Measurements from ENCODE around the gene RUVBL2. TPM values are rescaled to one million over a fixed set of nuclear protein-coding genes. Genes with fewer than 3 reads are reported as not detected.
A peak's percentile ranks its signal among the peaks of the same experiment; 100 is the strongest.

Gene RUVBL2
- total RNA-seq, 1 experiment from 2014 or later = 263 TPM

DNA sequence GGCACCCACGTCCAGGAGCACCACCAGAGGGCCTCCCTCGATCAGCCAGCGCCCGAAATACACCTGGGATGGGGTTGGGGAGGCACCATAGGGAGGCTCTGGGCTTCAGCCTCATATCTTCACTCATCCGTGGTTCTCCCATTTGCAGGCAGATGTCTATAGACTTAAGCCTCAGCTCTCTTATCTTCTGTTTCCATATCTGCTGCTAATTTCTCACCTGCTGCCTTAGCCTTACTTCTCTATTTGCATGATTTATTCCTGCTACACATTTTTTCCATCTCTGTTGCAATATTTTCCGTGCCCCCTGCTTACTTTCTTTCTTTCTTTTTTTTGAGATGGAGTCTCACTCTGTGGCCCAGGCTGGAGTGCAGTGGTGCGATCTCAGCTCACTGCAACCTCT, 6.4 kb upstream of the RUVBL2 start:
- no peak for DNase-seq (ENCODE audit: low read depth)

DNA sequence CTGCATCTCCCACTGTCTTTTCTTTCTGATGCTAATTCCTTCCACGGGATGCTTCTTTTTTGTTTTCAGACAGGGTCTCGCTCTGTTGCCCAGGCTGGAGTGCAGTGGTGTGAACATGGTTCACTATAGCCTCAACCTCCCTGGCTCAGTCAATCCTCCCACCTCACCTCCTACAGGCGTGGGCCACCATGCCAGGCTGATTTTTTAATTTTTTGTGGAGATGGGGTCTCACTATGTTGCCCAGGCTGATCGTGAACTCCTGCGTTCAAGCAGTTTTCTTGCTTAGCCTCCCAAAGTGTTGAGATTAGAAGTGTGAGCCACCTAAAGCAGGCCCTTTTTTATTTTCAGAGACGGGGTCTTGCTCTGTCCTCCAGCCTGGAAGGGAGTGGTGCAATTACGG, 5.4 kb upstream of the RUVBL2 start:
- DNase-seq (ENCODE audit: low read depth) = no peak

DNA sequence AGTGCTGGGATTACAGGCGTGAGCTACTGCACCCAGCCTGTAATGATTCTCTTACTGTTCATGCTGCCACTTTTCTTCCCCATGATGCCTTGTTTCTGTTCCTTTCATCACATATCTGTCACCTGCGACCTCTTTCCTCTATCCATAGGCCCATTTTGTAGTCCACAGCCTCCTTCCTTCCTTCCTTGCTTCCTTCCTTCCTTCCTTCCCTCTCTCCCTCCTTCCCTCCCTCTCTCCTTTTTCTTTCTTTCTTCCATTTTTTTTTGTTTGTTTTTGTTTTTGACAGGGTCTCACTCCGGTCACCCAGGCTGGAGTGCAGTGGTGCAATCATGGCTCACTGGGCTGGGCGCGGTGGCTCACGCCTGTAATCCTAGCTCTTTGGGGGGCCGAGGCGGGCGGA, 4.8 kb upstream of the RUVBL2 start:
- no peak for DNase-seq (ENCODE audit: low read depth)

DNA sequence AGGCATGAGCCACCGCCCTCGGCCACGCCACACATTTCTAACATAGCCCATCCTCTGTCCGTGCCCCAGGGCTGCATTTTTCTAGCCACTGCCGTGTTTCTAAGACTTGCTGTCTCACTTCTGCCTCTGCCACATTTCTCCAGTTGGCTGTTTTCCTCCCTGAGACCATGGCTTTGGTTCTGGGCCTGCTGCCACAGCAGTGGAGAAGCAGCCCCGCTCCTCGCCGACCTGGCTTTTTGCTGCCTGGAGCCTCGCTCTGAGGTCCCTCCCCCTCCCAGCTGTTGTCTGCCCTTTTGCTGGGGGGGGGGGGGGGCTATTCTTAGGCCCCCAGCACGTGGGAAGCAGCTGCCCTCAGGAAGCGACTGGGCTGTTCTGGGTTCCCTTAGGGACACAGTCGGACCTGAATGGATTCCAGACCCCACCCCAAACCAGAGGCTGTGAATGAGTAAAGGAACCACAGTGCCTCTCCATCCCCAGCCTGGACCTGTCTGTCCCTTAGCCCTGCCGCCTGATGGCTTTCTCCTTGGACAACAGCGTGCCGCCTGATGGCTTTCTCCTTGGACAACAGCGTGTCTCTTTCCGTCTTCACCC, 3.9 kb upstream of the RUVBL2 start:
- peak; percentile 88 for DNase-seq (ENCODE audit: low read depth)

DNA sequence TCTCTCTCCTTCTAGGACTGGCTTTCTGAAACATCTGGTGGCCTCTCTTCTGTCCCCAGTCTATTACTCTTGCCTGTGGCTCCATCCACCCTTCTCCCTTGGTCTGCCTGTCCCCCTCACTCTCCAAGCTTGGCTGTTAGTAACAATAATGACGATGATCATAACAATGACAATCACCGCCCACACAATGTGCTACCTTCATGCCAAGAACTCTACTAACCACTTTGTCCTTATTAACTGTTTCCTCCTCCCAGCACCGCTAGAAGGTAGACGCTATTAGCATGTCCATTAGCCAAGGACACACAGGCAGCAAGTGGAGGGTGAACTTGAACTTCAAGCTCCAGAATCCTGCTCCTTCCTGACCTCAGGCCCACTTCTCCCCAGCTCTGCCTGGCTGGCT, 3.3 kb upstream of the RUVBL2 start:
- DNase-seq (ENCODE audit: low read depth) = no peak

DNA sequence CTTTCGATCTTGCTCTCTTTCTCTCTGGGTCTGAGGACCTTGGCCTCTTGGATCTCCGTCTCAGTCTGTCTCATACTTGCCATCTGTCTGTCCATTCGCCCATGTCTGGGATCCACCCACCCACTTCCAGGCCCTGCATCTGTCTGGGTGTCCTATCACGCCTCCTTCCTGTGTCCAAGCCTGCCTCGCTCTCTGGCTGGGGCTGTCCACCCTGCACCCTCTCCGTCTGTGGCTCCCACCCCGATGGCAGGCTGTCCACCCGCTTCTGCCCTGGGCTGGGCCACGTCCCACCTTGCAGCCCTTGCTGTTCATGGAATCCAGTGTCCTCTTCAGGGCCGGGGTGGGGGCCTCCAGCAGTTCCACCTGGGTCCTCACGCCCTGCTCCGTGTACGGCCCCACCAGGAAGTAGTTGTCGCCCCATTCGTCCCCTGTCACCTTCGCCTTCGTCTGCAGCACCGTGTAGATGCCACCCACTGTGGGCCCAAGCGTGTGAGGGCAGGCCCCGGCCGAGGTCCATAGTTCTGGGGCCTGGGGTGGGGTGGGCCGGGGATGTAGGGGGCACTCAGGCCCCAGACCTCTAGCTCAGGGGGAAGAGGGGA, 2.6 kb upstream of the RUVBL2 start:
- DNase-seq (ENCODE audit: low read depth) = no peak

DNA sequence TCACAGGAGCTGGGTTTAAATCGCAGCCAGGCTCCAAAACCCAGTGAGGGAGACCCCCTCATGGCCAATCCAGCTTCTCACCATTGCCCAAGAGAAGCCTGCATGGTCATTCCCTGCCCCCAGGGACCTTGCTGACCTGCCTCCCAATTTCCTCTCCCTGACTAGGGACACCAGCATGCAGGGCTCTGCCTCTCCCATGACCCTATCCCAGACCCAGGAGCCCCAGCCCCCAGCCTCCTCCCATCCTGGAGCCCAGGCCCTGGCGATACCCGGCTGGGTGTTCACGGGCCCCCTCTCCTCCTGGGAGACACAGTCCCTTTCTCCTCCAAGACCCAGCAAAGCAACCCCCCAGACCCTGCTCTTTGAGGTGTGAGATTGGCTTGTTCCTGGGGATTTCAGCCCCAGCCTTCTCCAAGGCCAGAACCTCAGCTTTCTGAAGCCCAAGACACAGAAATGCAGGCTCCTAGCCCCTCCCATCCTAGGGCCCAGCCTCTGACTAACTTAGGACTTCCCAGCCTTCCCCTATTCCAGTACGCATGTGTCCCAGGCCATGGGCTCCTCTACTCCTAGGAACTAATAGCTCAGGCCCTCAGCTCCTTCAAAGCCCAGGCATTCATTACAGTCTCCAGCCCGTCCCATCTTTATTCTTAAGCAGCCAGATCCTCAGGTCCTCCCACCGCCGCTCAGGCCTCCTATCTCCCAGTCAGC, 1.7 kb upstream of the RUVBL2 start:
- DNase-seq (ENCODE audit: low read depth) = peak; percentile 82

DNA sequence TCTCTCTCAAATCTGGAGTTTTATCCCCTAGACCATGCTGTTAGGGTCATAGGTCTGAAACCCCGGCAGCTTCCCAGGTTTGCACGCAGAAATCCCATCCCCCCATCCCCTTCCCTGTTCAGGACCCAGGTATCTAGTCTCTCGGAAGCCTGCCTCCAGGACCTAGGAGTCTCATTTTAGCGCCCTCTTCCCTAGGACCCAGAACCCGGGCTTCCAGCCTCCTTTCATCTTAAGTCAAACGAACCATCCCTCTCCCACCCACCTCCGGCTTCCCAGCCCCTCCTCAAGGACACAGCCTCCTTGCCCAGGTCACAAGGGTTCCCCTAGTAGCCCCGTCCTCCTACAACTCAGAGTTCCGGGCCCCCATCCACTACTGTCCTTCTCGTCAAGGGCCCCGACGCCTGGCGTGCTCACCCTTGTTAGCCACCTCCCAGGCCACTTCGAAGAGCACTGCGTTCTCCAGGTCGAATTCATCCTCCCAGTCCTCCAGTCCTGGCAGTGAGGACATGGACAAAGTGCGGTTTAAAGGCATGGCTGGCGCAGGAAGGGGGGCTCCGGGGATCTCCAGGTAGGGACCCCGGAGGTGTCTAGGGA, 1.0 kb upstream of the RUVBL2 start:
- no peak for DNase-seq (ENCODE audit: low read depth)

DNA sequence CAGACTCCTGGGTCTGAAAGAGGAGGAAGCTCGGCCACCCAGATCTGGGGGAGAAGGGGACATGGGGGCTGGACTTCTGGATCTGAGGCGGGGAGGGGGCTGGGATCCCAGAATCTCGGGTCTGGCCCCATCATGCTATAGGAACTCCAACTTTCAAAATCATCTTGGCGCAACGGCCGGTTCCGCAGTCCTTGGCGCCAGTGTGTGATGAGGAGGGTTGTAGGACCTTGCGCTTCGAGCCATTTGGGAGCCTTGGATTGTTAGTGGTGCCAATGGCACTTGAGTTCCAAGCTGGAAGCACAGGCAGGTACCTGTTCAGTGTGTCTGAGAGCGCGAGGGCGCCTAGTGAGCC, 324 bp downstream of the RUVBL2 start:
- no peak for DNase-seq (ENCODE audit: low read depth)

DNA sequence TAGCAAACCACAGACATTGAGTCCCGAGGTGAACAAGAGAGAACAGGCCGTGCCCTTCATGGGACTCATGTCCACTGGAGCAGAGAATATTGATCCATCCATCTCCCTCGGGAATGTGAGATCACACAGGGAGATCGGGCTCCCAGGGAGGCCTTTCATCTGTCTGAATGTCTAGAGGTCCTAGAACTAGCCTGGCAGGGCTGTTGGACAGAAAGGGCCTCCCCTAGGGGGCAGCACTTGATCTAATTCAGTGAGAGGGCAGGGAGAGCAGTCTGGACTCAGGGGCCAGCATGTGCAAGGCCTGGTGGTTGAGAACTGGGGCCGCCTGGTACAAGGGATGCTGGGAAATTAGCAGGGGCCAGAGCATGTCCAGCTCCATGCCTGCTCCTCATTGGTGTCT, 4.3 kb downstream of the RUVBL2 start:
- DNase-seq (ENCODE audit: low read depth) = peak; percentile 71

DNA sequence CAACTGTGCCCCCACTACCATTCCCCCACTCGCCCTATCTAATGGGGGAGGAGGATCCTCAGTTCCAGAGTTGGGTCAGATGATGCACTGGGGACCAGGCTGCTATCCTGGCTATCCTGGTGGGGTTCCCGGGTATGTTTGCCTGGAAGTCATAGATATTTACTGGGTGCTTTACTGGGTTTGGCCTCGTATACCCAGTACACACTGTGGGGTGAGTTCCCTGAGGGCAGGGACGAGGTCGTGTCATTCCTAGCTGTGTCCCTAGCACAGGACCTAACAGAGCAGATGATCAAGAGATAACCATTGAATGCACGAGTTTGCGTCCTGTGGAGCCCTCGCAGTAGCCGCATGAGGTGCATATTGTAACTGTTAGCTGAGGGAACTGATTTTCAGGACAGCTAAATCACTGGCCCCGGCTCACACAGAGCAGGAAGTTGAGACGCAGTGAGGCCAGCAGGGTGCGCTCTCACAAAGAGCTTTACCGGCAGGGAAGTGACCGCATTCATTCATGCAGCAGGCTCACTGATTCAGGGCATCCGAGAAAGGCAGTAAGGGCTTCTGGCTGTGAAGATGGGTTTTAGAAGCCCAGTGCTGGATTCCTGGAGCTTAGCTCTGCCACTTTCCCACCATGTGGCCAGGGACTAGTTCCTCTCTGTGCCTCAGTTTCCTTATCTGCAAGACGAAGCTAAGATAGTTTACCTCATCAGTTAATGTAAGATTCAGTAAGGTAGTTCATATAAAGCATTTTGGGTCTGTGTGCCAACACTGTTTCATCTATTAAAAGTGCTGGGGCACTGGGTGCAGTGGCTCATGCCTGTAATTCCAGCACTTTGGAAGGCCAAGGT, 6.0 kb downstream of the RUVBL2 start:
- peak; percentile 61 for DNase-seq (ENCODE audit: low read depth)

DNA sequence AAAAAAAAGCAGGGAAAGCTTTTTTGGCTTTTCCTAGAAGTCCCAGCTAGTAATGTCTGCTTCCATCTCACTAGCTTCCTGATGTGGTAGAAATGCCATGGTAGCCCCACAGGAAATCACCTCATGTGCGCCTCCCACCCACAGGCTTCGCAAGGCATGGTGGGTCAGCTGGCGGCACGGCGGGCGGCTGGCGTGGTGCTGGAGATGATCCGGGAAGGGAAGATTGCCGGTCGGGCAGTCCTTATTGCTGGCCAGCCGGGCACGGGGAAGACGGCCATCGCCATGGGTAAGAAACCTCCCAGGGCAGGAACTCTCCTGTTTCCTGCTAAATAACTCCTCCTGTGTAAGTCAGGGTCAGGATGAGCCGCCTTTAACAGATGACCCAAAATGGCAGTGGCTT, 10.4 kb downstream of the RUVBL2 start:
- DNase-seq (ENCODE audit: low read depth) = no peak

DNA sequence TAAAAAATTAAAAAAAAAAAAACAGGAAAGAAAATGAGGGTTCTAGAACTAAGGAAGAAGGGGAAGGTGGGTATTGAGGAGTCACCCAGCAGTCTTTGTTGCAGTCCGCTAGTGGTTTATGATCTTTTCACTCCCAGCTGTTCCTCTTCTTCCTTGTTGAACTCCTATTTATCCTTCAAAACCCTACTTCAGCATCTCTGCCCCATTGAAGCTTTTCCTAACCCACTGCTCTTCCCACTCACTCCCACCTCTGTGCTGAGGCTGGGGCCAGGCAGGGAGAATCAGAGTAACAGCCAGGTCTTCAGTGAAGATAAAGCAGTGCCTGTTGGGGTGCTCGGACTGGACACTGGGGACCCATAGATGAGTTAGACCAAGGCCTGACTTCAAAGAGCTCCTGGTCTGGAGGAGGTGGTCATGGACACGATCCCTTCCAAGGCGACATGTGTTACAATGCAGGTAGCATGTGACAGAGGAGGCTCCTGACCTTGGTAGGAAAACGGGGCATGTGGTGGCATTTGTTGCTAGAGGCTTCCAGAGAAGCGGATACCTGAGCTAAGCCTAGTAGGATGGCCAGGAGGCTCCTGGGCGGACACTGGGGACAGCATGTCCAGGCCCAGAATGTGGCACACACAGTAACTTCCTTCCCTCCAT, 11.4 kb downstream of the RUVBL2 start:
- no peak for DNase-seq (ENCODE audit: low read depth)

DNA sequence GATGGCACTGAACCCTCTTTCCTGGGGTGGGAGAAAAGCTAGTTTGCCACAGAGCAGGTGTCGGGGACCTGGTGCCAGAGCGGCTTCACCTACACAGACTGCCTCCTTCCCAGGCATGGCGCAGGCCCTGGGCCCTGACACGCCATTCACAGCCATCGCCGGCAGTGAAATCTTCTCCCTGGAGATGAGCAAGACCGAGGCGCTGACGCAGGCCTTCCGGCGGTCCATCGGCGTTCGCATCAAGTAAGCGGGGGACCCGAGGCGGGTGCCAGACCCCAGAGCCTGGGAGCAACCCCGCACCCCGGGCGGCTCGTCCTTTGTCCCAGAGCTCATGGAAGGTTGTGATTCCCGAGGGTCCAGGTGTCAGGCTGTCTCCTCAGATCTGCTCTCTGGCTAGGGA, 13.2 kb downstream of the RUVBL2 start:
- DNase-seq (ENCODE audit: low read depth) = no peak

DNA sequence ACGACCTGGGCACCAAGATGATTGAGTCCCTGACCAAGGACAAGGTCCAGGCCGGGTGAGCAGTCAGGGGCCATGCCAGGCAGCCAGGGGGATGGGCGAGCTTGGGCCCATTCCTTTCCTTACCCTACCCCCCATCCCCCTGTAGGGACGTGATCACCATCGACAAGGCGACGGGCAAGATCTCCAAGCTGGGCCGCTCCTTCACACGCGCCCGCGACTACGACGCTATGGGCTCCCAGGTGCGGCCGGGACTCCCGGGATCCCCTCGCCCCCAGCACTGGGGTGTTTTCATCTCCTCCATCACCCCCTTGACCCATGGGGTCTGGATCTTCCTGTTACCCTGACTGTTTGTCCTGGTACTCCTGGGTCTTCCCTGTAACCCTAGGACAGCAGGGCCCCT, 16.1 kb downstream of the RUVBL2 start:
- no peak for DNase-seq (ENCODE audit: low read depth)

DNA sequence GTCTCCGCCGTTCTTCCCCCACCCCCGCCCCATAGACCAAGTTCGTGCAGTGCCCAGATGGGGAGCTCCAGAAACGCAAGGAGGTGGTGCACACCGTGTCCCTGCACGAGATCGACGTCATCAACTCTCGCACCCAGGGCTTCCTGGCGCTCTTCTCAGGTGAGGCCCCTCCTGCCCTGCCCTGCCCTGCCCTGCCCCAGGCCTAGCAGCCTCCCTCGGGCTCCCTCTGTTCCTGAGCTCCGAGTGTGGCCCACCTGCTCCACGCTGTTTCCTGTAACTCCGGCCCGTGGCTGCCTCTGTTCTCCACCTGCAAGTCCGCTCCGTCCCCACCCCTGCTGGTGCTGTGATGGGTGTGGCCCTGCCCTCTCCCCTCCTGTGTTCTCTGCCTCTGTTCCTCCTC, 16.8 kb downstream of the RUVBL2 start:
- no peak for DNase-seq (ENCODE audit: low read depth)

DNA sequence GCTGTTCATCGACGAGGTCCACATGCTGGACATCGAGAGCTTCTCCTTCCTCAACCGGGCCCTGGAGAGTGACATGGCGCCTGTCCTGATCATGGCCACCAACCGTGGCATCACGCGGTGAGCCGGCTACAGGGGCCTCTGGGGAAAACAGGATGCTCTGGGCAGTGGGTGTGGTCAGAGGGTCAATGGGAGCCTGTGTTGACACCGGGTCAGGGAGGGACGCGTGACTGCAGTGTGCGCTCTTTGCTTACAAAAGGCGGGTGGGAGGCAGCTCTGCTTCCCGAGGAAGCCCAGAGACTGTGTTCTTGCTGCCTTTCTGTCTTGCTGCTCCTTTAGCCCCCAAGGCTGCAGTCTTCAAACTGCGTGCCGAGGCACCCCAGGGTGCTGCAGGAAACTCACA, 17.5 kb downstream of the RUVBL2 start:
- no peak for DNase-seq (ENCODE audit: low read depth)

DNA sequence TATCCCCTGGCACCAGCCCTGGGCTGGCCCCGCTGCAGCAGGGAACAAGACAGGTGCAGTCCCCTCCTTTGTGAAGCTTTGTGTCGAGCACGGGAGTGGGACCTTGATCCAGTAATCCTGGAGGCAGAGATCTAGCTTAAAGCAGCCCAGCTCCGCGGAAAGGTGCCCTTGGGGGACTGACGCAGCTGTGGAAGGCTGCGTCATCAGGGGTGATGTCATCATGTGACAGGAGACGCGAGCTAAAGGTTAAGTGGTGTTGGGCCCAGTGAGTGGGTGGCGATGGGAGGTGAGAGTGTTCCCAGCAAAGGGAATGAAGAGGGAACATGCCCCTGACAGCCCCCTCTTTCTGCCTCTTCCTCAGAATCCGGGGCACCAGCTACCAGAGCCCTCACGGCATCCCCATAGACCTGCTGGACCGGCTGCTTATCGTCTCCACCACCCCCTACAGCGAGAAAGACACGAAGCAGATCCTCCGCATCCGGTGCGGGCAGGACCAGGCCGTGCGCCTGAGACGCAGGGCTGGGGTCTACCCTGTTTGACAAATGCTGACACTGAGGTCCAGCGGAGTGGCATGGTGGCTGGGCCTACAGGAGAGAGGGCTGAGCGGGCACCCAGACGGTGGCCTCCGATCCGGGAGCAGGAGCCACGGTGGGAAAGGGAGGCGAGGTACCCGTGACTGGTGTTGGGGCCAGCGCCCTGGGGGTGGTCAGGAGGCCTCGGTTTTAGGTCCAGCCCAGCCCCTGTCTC, 20.6 kb downstream of the RUVBL2 start:
- DNase-seq (ENCODE audit: low read depth) = no peak

DNA sequence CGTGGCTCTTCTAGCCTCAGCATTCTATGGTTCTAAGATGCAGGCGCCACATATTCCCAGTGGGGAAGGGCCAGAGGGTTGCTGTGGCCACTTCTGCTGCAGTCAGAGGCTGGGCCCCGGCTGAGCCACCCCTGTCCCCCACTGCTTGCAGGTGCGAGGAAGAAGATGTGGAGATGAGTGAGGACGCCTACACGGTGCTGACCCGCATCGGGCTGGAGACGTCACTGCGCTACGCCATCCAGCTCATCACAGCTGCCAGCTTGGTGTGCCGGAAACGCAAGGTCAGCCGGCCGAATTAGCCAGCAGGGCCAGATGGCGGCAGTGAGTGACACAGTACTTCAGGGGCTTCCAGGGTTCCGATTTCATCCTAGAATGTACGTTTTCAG, 21.2 kb downstream of the RUVBL2 start:
- DNase-seq (ENCODE audit: low read depth) = no peak

DNA sequence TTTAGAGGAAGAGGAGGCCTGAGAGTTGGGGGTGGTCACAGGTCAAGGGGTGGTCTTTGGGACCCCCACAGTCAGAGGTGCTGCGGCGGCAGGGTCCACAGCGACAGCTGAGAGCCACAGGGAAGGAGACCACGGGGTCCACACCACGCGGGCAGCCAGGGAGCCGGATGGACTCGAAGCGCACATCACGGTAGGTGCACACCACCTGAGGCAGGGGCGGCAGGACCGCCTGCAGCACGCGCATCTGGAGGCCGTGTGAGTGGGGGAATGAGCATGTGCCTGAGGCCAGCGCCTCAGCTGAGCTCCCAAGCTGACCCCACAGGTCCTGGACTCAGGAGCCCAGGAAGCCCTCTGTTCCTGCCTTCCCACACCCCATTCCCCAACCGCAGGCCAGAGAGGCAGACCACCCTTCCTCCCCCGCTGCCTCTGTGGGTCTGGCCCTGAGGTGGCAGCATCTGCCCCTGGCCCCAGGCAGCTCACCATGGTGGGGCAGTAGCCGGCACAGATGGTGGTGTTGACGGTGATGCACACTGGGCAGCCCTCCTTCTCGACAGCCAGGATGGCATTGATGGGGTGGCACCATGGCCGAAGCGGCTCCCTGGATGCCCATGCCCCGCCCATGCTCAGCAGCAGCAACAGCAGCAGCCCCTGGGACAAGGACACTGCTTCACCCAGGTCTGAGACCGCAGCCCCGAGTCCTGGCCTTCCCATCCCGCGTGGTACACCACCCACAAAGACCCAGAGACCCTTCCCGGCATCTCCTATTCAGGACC, 22.6 kb downstream of the RUVBL2 start:
- DNase-seq (ENCODE audit: low read depth) = no peak

Data from LHCN-M2 (cell line).